Fibroblast of lung (primary cell): ENCODE measurements around the gene CAVIN2.

Experiments used
- CTCF ChIP-seq, 2 donors: IDR thresholded peaks in 1 of 2; conservative IDR thresholded peaks in 1 of 2; 1 replicate in 1 of 2; 2 replicates in 1 of 2; pipeline ENCODE4 v1.5.1; 2011 to 2012; ENCODE audit warnings: low read length in 2 of 2, control low read depth in 1 of 2, inconsistent platforms in 1 of 2, low read depth in 1 of 2, mild to moderate bottlenecking in 1 of 2
- EZH2 ChIP-seq: IDR thresholded peaks from 2 replicates; pipeline ENCODE4 v1.5.1; 2012; ENCODE audit warnings: low read length, control low read depth, mild to moderate bottlenecking; ENCODE audit errors: missing control alignments

- TF ChIP-seq CTCF (conservative IDR thresholded peaks at IDR 0.05 in 1 of 2, IDR thresholded peaks at IDR 0.05 in 1 of 2; ENCODE audit: low read depth in 1 of 2, low read length in 2 of 2) (no peak), EZH2 (no peak)
Observed at GRCh38 chr2:191895743-191896142, 48.9 kb upstream of the CAVIN2 start.
